D721Med (cell line): ENCODE results near the gene INPP5K.
A peak's percentile ranks its signal among the peaks of the same experiment; 100 is the strongest.

Experiments
- DNase-seq: peaks from one replicate; pipeline ENCODE4 v3.0.0; 2011; ENCODE audit warnings: low spot score; ENCODE audit not compliant: insufficient read length
- FAIRE-seq: peaks from 2 replicates; lab custom pipeline; 2011; peaks lifted over from hg19 to GRCh38; lab: Jason Lieb, UNC
- CTCF ChIP-seq: IDR thresholded peaks from 2 replicates; pipeline ENCODE4 v1.5.1; 2012; ENCODE audit warnings: mild to moderate bottlenecking, control low read depth; ENCODE audit not compliant: insufficient read depth; ENCODE audit errors: missing control alignments

The INPP5K gene

GRCh38 chr17:1553354-1554266, 37.2 kb upstream of the INPP5K start:
- no peak for TF ChIP-seq CTCF
- FAIRE-seq: peak; percentile 94
- DNase-seq: no peak

- DNase-seq: no peak
- TF ChIP-seq CTCF: no peak
These were observed 36.5 kb upstream of the INPP5K start for GRCh38 chr17:1552932-1553331.

GRCh38 chr17:1551741-1552140, 35.3 kb upstream of the INPP5K start:
- no peak for DNase-seq
- no peak for TF ChIP-seq CTCF
- no peak for FAIRE-seq

More at GRCh38 chr17:1552932-1553331, 36.5 kb upstream of the INPP5K start:
- FAIRE-seq: no peak

GRCh38 chr17:1548032-1548431, 31.6 kb upstream of the INPP5K start:
- no peak for TF ChIP-seq CTCF
- DNase-seq: no peak
- FAIRE-seq: no peak

- TF ChIP-seq CTCF: no peak
- DNase-seq: no peak
- FAIRE-seq: no peak
These were observed 30.0 kb upstream of the INPP5K start for GRCh38 chr17:1546292-1546922.

- no peak for TF ChIP-seq CTCF
These were observed 29.2 kb upstream of the INPP5K start for GRCh38 chr17:1545618-1546017.

More at GRCh38 chr17:1545618-1546017, 29.2 kb upstream of the INPP5K start:
- DNase-seq: no peak
- no peak for FAIRE-seq
